Measurements from ENCODE around the gene MAST4.

MAST4 gene

DNA sequence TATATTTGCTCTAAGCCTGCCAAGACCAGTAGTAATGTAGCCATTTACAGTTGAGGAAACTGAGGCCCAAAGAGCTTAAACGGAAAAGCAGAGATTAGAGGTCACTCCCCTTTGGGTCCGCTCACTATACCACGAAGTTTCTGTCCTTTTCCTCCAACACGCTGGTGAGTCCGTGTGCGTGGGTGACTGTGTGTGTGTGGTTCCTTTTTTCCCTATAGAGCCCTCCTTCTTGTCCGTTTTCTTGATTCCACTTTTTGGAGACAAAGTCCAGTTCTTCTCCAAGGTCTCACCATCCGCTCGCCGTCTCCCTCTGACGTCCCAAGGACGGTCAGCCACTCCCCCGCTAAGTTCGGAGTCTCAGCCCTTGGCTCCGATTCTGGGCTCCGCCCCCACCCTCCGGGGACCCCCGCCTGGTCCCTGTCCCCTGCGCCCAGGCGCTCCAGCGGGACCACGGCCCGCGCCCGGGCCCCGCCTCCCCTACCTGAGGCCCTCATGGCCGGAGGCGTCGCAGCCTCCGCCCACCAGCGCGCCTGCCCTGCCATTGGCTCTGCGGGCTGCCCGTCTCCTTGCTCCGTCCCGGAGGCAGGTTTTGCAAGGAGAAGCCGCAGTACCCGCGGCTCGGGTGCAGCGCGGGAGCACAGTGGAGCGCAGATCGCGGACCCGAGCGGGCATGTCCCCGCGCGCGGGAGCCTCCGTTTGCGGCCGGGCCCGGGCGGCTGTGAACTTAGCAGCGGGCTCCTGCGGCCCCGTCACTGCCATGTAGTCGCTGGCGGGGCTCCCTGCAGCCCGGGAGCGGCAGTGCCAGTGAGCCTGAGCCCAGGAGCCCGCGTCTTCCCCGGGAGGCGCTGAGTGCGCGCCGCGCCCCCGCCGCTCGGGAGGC lies at the start of gene MAST4:
TSS of gene MAST4 (plus strand) at position 638 of the 880 bp plus-strand sequence. CDS start 263 bp downstream, outside the sequence.
- peak; percentile 91 for DNase-seq

DNA sequence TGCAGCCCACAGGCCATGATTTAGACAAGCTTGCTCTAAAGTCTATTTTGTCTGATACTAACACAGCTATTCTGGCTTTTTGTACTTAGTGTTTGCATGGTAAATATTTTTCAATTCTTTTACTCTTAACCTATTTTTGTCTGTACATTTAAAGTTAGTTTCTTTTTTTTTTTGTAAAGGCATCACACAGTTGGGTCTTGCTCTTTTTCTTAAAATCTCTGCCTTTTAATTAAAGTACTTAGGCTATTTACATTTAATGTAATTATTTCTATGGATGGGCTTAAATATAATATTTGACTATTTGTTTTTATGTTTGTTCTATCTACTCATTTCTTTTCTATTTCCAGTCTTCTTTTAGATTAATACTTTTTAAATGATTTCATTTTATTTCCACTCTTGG lies 49.7 kb upstream of the MAST4 start:
- DNase-seq = no peak

DNA sequence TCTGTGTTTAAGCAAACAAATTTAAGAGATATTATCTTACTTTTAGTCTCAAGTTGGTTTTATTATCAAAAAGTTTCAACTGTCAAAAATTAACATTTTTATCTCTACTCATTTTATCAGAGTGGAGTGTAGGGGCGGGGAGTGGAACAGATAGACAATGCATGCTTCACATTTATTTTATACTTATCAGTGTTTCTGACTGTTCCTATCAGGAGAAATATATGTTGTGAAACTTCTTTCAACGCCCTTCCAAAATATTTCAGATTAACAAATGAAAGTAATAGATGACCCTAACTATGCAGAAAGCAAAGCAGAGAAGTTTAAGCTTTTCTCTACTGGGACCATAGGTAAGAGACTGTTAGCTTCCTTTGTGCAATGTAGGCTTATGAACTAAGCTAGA lies 44.9 kb upstream of the MAST4 start:
- no peak for DNase-seq

DNA sequence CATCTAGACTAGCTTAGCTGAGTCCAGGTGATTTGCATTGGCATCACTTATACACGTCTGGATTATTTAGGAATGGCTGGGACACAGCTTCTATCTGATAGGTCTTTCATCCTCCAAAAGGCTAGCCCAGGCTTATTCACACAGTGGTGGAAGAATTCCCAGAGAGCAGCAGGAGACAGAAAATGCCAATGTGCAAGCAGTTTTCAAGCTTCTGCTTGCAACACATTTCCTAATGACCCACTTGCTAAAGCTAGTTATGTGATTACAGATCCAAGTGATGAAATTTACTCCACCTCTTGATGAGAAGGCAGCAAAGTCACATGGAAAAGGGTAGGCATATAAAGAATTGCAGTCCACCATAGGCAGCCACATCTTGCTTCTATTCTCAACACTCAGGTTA lies 44.2 kb upstream of the MAST4 start:
- no peak for DNase-seq

DNA sequence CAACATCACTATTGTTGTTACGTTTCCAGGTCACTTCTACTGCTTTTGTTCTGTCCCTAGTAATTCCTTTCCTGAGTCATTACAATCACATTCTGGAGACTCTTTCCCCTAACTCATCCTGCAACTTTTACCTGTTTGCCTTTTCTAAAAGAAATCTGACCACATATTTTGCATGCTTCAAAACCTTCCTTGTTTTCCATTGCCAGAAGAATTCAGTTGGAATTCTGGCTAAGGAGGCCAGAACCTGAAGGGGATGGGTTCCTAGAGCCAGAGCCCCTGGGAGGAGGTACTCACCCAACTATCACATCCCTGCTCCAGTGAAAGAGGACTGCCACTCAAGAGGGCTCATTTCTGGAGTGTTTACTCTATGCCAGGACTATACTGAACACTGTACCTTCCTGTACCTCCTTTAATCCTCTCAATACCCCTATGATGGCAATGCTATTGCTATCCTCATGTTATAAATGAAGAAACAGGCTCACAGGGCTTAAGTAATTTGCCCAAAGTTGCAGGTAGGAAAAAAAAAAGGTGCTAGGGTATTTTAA lies 42.8 kb upstream of the MAST4 start:
- DNase-seq = no peak

DNA sequence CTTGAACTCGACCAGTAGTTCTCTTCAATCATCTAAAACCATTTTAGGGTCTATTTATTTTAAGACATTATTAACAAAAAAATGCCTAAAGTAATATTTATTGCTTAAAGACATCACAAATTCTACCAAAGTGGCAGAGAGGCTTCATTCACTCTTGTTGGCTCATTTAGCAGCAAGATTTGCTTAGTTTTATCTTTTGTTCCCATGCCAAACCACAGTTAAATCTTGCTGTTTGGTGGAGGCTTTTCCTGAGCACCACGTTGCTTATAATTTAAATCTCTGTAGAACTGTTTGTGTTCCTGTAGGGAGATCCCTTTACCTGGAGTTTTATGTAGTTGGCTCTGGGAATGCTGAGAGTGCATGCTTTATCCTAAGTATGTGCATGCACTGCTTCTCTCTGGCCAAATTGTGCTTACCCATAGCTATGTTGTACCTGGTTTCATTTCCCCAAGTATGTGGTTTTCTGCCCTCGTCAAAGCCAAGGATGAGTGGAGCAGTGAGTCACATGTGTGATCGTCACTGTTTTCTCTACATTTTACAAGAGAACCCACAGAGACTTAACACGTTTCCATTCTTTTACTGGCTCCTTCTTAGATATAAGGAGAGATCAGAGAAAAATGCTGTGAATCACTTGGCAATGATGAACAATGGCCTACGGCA lies 42.1 kb upstream of the MAST4 start:
- DNase-seq = peak; percentile 77

DNA sequence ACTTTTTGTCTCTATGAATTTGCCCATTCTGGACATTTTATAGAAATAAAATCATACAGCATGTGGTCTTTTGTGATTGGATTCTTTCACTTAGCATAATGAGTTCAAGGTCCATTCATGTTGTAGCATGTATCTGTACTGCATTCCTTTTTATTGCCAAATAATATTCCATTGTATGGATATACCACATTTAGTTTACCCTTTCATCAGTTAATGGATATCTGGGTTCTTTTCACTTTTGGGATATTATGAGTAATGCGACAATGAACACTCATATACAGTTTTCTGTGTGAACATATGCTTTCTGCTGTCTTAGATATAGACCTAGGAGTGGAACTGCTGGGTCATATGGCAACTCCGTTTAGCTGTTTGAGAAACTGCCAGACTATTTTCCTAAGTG lies 41.3 kb upstream of the MAST4 start:
- DNase-seq = no peak

DNA sequence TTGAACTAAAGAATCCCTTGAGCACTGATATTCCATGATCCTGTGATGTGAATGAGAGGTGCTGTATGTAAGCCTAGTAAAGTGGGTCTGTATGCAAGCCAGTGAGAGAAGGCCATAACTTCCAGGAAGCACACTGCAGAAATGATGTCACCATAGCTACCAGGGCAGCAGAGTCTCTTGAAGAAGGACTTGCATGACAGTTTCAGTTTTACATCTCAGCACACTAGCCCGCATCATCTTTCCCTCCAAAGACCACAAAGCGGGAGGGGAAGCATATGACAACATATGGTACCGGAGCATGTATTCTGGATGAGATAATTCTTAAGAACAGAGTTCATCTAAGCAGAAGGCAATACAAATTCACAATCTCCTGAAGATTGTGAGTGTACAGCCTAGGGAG lies 37.6 kb upstream of the MAST4 start:
- DNase-seq = peak; percentile 74

DNA sequence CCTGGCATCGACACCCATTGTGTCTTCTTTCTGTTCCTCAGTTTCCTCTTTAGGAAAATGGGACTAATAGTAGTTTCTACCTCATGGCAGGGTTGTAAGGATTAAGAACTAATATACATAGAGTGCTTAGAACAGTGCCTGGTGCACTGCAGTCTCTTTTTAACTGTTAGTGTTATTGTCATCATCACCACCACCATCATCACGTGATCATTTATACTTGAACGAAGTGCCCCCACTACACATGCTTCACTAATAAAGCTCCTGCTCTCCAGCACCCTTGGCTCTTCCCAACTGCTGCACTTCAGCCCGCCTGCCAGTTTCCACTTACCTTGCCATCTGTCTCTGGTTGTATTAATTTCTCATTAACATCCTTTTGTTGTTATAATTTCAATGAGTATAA lies 35.8 kb upstream of the MAST4 start:
- DNase-seq = no peak

DNA sequence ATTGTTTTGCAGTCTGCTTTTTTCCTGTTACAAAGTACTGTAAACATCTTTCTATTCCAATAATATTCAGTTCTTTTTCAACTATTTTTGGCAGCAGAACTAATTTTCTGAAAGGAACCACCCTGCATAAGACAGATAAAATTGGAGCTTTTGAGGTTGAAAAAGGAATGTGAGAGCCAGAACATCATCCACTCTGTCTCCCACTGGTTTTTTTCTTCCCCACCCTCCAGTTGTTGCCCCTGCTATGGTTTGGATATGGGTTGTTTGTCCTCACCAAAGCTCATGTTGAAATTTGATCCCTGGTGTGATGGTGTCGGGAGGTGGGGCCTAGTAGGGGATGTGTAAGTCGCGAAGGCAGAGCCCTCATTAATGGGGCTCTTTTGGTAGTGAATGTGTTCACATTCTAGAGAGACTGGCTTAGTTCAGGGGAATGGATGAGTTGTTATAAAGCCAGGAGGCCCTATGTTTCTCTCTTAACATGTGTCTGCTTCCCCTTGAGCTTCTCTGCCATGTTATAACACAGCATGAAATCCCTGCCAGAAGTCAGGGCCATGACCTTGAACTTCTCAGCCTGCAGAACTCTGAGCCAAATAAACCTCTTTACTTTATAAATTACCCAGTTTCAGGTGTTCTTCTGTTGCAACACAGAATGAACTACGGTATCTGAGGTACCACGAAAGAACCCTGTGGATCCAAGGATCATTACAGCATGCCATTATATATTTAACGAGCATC lies 34.8 kb upstream of the MAST4 start:
- no peak for DNase-seq

DNA sequence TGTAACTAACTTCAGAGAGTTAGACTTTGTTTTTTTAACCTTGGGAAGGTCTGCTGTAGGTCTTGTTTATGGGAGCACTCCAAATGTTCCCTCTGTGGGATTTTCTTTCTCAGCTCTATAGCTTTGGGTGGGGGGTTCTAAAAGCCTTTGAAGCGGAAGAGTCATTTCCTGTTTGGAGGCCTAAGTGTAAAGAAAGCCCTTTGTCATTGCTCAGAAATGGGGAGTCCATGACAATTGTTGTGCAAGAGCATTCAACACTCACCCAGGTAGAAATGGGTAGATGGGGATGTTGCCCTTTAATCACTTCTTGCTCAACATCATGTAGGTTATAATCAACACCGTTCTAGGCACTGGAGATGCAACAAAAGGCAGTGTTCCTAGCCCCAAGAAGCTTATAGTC lies 30.3 kb upstream of the MAST4 start:
- DNase-seq = no peak

DNA sequence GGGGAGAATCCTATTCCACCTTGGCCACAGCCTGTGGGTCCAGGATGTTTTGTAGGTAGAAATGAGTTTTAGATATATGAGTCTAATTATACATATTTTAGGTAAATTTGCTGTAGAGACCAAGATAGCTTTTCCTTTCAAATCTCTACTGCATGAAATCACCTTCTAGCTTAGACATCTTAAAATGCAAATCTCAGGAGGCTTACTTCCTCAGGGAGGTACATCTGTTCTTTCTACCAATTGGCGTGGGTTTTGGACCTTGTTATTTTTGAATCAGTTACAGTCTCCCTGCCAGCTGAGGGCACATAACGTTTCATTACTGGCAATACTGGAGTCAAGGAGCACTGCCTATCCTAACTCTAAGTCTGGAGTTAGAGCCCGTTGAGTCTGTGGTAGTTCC lies 28.7 kb upstream of the MAST4 start:
- no peak for DNase-seq

DNA sequence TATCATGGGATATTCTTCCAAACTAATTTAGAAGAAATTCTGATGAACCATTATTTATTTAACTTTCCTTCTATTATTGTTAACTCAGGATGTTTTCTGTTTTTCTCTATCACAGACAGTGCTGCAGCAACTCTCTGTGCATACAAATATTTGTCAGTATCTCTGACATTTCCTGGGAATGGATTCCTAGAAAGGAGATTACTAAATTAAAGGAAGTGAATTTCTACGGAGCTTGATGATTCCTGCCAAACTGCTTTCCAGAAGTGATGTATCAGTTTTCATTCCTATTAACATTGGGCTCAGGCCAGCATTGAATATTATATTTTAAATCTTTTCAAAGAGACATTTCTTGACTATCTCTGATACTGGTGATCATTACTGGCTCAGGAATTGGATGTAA lies 26.0 kb upstream of the MAST4 start:
- DNase-seq = no peak

DNA sequence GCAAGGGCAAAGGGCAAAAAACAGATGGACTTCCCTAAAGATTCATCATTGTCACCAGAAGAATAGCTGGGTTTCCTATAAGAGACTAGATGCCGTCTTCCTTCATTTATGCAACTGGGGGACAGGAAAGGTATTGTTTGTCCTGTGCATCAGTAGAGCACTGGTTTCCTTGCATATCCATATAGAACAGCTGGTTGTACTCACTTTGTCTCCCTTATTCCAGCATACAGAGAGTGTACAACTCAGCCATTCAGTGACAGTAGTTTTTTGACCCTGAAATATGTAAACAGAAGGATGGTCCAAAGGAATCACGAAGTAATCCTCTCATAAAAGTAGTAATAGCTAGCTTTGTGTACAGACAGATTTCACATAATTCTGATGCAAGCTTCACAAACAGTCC lies 22.5 kb upstream of the MAST4 start:
- DNase-seq = no peak

DNA sequence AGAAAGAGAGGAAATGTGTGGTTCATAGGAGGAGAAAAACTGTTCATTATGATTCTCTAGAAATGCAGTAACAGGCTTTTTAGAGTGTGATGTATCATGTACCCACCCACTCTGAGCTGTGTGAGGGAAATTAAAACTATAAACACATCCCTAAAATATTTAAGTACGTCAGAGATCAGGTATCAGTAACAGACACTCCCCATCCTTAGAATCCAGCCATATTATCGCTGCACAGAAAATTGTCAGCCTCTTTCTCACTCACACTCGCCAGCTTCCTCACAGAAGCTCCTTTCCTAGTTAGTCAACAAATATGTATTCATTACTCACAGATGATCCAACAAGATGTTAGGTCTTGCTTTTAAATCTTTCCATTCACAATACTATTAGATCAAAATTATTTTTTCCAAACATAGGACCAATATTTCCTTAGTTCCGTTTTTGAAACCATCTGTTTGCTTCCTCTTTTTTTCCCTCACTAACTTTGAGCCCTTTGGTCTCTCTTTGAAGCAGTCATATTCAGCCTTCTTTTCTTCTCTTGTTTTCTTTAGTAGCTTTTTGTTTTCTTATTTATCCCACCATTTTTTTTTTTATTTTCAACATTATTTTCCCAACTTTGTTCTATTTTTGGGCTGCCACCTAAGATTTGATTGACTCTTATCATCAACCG lies 13.6 kb upstream of the MAST4 start:
- peak; percentile 79 for DNase-seq

DNA sequence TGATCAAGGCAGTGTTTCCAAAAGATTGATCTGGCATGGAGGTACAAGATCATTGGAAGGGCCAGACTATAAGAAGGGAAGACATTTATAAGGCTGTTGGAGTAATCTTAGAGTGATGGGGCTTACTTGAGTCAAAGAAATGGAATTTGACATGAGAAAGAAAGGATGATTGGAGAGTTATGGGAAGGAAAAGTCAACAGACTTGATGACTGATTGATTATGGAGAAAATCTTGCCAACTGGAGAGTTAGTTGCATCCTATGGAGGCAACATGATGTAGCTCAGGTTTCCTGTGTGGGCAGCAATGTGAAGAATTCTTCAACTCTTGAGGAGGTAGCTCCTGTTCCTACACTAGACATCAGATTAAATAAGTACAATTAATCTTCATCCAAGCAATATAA lies 10.9 kb upstream of the MAST4 start:
- no peak for DNase-seq

DNA sequence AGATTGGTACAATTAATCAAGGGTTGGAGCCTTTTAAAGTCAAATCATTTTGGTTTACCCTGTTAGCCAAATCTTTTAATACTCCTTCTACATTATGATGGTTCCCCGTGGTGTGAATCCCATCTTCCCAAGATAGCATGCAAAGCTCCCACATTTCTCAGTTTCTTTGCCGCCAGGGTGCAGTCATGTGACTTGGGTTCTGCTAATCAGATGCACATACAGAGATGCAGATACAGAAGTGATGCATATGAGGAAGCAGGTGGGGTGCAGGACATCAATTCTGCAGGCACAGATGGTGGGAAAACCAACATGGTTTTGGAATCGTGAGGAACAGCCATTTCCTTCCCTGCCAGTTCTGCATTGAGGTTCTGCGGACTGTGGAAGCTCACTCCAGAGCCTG lies 8.4 kb upstream of the MAST4 start:
- DNase-seq = no peak

DNA sequence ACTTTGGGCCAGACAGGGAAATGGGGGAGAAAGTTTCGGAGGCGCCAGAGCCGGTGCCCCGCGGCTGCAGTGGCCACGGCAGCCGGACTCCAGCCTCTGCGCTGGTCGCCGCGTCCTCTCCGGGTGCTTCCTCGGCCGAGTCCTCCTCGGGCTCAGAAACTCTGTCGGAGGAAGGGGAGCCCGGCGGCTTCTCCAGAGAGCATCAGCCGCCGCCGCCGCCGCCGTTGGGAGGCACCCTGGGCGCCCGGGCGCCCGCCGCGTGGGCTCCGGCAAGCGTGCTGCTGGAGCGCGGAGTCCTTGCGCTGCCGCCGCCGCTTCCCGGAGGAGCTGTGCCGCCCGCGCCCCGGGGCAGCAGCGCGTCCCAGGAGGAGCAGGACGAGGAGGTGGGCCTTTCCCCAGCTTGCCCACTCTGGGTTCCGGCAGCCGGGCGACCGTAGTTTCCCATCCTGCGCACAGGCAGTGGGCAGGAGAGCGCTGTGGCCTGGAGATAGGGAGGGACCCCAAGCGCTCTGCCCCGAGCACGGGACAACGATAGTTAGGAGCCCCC lies 516 bp downstream of the MAST4 start:
- no peak for DNase-seq

DNA sequence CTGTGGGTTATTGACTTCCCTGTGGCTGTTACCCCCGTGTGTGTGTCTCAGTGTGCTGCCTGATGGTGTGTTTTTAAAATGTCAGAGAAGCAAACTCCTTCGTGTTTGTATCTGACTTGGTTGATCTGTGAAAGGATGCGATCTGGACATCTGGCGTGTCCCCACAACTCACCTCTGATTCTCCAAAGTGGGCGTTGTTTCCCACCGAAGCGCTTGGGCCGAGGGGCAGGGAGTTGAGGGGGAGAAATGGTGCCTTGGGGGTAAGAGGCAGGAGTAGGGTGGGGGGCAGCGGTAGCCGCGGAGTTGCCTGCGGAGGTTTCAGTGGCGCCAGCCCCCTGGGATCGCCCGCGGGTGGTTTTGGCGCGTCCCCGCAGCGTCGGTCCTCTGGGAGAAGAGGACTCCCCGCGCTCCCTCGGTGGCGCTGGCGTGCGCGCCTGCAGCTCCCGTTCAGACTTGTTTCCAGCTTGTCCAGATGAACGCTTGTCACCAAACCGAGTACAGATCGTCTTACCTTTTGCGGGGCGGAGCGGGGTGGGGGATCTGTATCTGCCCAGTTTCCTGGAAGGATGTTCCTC lies 1.1 kb downstream of the MAST4 start:
- peak; percentile 82 for DNase-seq

DNA sequence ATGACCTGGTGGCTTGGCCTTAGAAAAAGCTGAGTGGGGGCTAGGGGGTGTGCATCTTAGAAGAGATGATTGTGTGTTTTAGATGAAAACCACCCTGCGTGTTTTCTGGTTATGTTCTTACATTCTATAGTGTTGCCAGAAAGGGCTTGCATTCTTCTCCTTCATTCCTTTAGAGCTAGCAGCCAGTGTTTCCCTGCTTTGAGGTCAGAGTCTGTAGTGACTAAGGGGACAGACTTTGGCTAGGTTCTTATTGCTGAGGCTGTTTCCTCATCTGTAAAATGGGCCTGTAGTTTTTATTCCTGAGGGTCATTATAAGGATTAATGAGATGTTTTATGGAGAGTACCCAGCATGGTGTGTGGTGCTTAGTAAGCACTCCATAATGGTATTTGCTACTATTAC lies 6.4 kb downstream of the MAST4 start:
- no peak for DNase-seq

DNA sequence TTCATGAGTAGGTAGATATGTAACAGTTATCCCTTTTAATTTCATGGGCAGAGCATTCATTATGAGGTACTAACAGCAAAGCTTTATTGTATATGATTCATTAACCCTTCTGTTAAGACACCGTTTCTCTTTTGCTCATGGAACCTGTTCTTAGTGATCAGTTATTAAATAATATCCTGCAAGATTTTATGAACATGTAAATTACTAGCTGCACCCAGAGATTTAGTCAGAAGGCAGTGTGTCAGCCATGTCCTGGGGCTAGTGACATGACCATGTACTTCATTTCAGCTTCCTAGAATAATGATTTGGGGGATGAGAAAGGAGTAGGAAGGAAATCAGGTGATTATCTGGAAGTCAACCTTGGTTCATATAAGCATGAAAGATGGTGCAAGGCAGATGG lies 7.0 kb downstream of the MAST4 start:
- no peak for DNase-seq

DNA sequence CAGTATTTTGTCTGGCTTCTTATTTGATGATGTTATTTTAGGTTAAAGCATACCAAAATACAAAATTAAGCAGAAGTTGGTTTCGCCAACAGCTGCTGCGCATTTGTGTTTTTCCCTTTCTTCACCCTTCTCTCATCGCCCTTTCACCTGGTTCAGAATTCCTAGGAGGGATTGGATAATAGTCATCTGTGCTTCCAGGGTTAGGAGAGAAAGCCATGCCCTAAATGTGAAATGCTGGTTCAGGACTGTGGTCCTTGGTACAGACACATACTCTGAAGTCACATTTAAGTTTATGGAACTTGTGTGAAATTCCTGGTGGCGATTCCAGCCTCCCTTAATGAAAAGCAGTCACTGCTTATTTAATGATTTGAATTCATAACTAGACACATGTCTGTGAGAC lies 7.7 kb downstream of the MAST4 start:
- no peak for DNase-seq
